Fibroblast of skin of left biceps (primary cell): ENCODE data around the gene ST13.
"Not testable (repeated sequence)": the region's sequence is repeated elsewhere in the genome, so short reads cannot be mapped to it uniquely, and the experiment has no call there.

Experiments
- DNase-seq, 2 experiments: peaks; one replicate each; pipeline ENCODE4 v3.0.0-alpha.2; 2013; ENCODE audit warnings: low read depth in 2 of 2

The ST13 gene

DNA sequence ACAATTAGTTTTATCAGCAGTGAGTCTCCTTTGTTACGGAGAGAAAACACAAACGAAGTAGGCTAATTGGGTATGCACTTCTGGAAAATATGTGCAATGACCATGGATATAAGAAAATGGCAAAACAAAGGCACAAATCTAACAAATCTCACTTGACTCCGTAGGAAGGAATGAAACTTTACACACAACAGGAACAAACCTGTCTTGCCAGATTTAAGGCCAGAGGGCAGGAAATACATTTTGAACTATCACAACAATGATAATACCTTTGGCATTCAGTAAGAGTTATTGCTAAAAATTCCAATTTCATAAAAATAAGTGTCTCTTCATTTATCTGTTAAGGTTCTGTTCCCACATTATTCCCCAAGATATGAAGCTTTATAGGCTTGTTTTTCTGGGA is 73.9 kb downstream of the ST13 start:
- no peak for DNase-seq

DNA sequence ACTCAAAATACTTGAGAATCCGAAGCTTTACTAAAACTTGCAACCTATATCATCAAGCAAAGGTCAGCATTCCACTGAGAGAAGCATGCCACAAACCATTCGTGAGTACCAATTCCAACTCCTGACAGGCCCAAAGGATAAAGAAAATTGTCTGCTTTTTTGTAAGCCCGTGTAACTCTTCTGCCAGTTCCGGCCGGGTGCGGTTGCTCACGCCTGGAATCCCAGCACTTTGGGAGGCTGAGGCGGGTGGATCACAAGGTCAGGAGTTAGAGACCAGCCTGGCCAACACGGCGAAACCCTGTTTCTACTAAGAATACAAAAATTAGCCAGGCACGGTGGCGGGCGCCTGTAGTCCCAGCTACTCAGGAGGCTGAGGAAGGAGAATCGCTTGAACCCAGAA is 74.7 kb downstream of the ST13 start:
- not testable (repeated sequence) for DNase-seq
